ENCODE data around the gene CCDC184.
"Not testable (repeated sequence)": the region's sequence is repeated elsewhere in the genome, so short reads cannot be mapped to it uniquely, and the experiment has no call there.

Gene CCDC184

DNA sequence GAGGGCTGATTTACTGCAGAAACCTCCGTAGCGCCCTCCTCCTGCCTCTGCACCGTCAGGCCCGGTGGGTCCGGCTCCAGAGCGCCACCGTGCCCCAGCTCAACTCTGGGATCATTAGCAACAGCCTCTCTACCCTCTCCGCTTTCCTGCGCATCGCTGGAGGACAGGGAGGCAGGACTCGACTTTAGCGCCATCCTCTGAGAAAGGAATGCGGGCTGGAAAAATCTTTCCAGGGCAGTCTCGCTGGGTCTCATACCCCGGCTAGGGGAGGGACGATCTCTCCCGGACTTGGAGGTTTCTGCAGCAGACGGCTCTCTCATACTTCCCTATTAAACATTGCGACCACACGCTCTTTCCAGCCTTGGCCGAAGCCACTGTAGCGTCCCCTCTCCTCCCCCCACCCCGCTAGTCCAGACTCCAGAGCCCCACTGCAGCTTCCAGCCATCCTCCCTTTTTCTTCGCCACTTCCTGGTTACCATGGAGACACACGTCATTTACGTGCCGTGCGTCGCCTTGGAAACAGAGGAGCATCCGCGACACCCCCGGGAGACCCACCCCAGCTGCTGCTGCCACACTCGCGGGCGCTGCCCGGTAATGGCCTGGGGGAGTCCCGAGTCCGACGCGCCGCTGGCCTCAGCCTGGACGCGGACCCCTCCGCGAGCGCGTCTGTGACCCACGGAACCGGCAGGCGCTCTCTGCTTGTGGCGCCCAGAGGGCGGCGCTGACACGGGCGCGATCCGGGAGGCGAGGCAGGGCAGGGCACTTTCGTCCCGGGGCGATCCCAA lies at the start of gene CCDC184:
TSS of gene CCDC184 (plus strand) at position 554 of the 785 bp plus-strand sequence. CDS start 479 bp downstream, outside the sequence.
- DNase-seq, result peak; percentile 88

DNA sequence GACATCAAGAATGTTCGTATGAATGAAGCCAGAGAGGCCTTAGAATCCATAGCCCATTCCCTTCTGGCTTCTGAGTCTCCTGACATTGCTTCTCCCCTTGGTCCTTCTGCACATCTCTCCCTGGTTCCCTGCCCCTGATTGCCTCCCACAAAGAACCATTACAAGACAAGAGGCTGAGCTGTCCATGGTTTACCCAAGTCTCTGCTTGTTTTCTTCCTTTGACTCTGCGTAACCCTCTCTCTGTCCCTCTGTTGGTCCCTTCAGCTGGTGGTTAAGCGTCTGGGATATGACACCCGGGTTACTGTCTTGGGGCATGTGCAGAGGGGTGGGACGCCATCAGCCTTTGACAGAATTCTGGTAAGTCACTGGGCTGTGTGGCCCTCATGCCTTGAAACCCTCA lies 48.4 kb upstream of the CCDC184 start:
- DNase-seq, result no peak

DNA sequence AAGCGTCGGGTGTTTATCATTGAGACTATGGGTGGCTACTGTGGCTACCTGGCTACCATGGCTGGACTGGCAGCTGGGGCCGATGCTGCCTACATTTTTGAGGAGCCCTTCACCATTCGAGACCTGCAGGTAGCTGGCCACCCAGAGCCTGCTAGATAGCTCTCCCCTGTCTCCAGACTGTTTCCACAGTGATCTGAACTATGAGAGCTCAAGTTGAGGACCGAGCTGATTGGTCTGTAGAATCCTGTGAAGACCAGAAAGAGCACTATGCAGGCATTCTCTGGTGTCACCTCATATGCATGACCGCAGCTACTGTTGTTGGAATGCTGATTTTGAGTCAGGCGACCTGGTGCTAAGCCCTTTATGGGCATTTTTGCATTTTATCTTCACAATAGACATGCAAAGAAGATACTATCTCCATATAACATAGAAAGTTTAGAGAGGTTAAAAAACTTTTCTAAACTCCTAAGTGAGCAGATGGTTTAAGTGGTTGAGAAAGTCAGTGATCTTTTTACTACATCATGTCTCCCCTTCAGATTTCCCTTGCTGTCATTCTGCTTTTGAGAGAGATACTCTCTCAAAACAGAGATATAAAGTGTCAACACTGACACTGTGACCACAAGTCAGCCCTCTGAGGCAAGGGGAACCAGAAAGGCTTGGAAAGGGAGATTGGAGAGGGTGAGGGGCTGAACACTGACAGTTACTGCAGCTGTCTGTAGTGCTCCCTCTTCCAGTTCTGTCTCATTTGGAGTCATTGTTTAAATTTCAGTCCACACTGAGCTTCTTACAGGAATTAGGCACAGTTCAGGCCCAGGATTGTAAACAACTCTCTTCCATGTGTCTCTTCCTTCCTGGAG lies 40.4 kb upstream of the CCDC184 start:
- DNase-seq, result no peak

DNA sequence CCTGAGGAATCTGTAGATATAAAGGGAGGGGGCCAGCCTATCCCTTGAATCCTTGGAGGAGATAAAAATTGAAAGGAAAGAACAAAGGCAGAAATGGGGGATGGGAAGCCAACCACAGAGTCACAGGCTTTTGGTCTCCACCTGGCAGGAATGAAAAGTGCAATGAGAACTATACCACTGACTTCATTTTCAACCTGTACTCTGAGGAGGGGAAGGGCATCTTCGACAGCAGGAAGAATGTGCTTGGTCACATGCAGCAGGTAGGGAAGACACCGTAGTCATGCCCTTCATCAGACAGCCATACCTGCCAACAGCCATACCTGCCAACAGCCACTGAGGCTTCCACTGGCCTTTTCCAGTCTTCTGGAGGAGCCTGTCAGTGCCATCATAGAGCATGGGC lies 39.5 kb upstream of the CCDC184 start:
- no peak for DNase-seq

DNA sequence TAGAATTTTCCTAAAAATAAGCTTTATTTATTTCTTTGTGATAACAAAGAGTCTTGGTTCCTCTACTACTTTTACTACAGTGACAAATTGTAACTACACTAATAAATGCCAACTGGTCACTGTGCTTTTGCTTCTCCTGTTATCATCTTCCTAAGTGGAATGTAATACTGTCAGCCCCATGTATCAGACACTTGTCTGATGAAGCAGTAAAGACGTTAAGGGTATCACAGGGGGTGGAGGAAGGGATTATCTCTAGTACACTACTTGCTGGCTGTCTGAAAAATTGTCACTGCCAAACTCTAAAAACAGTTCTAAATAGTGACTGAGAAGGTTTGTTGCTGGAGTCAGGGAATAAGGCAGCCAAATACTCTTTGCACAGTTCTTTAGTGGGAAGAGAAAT lies 37.5 kb upstream of the CCDC184 start:
- no peak for DNase-seq

DNA sequence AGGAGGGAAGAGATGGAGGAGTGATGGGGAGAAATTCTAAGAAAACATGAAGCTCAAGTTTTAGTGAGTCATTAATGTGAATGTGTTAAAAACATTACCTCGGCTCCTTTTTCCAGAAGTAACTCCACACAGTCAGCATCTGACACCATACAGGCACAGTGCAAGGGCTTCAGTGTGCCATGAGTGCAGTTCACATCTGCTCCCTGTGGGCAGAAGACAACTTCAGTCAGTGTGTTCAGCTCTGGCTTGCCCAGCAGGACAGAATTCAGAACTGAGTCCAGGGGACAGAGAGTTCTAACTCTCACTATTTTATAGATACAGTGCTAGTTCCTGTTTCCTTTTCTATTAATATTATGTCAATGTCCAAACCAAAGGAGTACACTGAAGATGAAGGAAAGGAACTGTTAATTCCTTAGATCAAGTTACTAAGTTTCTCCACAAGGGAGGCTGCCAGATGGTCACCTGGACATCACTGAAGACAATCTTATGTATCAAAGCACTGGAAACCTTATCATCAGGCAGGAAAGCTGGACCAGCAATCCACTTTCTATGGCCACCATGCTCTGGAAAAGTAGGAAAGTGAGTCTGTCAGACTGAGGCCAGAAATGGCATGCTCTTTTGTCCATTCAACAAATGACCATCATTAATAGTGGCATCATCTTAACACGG lies 32.2 kb upstream of the CCDC184 start:
- DNase-seq, result no peak

DNA sequence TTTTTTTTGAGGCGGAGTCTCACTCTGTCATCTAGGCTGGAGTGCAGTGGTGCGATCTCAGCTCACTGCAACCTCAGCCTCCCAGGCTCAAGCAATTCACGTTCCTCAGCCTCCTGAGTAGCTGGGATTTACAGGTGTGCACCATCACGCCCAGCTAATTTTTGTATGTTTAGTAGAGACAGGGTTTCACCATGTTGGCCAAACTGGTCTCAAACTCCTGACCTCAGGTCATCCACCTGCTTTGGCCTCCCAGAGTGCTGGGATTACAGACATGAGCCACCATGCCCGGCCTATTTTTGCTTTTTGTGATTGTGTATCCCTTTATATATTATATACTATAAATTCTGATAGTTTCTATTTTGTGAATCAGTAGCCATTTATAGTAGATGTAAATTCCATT lies 27.7 kb upstream of the CCDC184 start:
- not testable (repeated sequence) for DNase-seq

DNA sequence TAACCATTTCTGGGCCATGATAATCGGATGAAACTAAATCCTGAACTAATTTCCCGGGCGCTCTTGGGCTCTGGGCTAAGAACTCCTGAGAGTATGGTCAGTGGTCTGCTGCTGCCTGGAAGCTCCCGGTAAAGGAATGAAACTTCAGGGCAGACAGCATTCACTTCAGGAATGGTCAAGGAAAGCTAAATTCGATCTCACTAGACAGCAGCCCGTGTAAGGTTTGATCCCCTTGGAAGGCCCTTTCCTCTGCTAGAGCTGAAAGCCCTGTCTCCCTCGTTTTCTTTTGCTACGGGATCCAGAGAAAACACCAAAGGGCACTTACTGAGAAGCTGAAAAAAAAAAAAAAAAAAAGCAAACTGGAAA lies 26.8 kb upstream of the CCDC184 start:
- no peak for DNase-seq

DNA sequence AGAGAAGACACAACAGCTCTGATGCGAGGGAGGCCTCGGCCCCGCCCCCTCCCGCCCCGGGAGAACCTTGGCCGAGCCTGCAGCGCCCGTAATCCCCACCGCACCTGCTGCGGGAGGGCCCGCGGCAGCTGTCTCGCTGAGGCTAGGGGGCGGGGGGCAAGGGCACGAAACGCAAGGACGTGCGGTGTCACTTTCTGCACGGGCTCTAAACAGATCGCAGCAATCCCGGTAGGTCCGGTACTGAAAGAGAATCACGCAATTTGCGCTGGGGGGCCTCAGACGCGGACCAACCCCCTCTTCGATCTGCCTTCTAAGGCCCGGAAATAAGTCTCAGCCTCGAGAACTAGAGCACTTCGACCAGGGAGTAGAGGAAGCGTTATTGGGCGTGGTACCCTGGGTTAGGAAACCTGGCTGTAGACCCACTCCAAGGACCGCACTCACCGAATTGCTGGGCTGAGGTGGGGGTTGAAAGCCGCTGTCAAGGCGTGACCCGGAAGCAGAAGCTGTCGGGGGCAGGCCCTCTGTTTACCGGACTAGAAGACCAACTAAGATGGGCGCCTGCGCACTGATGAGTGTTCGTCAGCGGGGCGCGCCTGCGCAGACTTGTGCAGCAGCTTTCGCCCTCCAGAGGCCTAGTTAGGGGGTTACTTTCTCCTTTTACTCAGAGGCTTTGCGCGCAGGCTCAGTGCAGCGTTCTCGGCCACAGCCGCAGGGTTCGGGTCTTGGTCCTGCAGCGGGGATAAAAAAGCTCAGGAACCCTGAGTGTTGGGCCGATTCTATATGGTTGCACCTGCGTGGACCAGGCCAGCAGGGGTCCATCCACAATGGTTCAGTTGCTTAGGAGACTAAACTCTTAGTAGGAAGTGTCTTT lies 26.2 kb upstream of the CCDC184 start, which contains the start of gene ASB8:
TSS of gene ASB8 (minus strand) at position 498 of the 871 bp plus-strand sequence. CDS start 4,019 bp downstream, outside the sequence.
- peak; percentile 100 for DNase-seq

DNA sequence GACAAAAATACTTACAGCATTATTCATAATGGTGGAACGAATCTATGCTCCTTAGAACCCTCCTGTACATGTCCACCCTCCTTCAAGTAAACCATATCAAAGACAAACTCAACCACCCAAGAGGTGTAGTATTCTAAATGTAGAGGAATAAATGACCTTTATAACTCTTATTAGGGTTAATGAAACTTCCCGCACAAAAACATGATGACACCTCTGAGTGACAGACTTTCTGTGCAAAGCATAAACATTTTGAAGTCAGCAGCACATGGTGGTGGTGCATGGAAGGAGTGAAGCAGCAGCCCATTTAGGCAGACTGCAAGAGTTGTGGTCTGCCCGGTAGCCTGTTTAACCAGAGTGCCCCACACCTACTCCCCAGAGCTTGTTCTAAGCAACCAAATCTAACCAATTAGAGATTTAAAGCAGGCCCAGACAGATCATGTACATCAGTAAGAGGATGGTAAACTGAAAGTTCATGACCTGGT lies 25.5 kb upstream of the CCDC184 start:
- DNase-seq, result no peak

DNA sequence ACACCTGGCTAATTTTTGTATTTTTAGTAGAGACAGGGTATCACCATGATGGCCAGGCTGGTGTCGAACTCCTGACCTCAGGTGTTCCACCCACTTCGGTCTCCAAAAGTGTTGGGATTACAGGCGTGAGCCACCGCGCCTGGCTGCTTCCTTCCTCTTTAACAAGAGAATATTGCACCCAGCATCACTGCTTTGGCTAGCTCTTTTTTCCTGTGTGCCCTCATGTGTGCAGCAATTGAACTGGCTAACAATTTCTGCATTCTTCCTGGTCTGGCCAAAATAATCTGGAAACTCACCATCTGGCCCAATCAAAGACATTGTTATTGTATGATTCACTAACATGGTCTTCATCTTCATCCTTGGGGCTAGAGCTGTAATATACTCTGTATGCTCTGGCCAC lies 23.4 kb upstream of the CCDC184 start:
- no peak for DNase-seq

DNA sequence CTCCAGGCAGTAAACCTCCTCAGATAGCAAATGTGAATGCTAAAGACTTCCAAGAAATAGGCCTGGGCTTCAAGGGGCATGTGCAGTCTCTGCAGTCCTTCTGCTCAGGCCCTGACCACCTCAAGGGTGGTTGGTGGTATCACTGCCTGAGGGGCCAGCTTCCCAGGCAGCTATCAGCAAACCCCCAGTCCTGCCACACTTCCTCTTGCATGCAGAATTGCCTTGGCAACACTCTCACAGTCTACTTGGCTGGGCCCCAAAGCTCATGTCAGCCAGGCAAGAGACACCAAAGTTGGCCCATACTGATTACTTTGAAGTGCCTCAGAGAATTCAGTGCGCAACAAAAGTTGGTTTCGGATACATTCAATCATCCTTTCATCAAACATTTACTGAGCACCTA lies 22.6 kb upstream of the CCDC184 start:
- no peak for DNase-seq

DNA sequence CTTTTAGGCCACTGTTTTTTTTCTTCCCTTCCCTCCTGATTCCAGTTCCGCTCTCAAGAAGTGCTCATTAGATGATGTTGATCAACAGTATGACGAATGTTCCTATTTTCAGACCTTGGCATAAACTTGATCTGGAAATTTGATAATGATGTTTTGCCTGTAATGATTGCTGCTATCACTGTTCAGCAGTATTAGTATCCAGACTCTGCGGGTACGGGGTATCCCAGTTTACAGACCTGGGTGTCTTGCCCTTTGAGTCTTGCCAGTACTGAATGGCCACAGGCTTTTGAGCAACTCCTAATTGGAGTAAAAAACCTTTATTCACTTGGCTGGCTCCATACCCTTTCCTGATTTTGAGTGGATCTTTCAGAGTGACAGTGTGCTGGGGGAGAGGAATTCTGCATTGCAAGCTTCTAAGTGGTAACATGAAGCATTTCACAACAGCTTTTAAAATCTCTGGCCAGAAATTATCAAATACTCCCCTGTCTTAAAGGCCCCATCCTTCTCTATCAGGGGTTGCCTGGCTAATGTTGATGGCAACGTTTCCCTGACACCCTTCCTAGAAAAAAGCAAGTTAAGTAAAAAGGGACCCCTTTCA lies 20.2 kb upstream of the CCDC184 start:
- no peak for DNase-seq

DNA sequence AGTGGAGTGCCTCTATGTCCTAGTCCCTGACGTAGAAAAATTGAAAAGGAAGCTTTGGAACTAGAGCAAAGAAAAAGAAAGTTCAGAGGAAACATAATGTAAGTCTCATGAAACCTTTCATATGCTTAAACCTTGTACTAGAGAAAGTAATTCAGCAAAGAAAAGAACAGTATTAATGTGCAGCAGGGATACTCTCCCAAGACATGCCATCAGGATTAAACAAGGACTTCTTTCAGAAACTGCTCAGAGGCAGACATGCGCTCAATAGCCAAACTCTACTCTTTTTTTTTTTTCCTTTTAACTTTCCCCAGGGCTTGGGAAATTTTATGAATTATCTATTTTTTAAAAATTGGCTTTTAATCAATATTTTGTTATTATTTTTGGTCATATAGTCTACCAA lies 19.0 kb upstream of the CCDC184 start:
- no peak for DNase-seq

DNA sequence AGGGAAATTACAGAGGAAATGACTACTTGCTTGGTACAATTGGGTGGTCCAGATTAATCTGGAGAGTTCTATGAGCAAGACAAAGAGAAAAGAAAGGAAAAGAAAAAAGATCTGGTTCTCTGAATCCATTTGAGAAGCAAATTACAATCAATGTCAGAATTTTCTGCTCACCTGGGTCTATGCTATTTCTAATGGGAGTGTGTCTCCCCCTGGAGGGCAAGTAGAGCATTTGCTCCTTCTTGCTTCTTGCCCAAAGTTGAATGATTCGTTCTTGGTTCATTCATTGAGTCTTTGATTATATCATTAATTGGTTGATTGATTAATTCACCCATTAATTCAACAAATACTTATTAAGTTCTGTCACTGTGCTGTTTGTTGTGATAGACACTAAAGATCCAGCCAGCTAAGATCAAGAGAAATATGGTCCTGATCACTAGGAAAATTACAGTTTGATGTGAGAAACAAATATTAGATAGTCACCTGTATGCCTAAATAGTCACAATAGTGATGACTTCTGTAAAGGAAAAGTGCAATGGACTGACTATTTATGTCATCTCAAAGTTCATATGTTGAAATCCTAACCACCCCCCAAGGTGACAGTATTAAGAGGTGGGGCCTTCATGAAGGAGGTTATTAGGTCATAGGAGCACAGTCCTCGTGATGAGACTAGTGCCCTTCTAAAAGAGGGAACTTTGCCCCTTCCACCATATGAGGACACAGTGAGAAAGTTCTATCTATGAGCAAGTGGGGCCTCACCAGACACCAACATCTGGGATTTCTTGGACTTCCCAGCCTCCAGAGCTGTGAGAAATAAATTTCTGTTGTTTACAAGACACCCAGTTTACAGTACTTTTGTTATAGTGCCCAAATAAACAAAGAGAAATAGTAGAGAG lies 18.1 kb upstream of the CCDC184 start:
- DNase-seq, result peak; percentile 62

DNA sequence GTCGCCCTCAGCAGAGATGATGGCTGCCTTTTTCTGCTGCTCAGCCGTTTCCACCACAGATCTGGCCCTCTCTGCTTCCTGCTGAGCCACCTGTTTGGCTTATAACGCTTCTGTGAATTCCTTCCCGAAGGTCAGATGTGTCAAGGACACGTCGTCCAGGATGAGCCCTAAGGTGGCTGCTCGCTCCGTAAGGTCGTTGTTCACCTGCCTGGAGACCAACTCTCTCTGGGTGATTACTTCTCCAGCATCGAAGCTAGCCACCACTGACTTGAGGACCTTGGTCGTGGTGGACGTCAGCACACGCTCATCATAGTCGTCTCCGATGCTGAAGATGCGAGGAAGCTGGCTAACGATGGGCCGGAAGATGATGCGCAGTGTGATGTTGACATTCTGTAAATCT lies 14.4 kb upstream of the CCDC184 start:
- no peak for DNase-seq

DNA sequence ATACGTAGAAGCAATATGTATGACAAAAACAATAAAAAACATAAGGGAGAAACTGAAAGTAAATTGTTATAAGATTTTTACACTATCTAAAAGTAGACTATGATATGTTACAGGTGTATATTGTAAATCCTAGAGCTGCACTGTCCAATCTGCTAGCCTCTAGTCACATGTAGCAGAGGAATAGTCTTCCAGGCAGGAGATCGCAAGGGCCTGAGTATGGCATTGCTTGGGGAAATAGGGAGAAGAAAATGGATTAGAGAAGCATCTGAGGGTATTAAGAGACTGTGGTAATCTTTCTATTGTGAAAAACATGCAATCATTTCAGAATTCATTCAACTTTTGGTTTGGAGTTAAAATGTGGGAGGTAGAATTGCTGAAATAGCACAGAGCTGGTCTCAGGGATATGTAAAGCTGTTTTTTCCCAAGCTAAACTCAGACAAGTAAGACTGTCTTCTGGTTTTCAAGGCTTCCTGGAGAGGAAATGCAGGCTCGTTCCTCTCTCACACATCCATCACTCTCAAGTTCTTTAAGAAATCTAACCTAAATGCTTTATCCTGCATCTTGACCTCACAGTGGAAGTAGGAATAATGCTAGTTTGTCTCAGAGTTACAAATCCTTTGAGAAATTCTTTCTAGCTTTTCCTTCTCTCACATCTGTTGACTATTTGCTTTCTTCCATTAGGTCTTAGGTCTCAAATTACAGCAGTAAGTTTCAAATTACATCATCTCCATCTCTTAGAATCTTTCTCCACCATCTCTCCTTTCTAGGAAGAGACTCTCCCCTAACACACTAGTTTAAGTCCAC lies 7.6 kb upstream of the CCDC184 start:
- no peak for DNase-seq

DNA sequence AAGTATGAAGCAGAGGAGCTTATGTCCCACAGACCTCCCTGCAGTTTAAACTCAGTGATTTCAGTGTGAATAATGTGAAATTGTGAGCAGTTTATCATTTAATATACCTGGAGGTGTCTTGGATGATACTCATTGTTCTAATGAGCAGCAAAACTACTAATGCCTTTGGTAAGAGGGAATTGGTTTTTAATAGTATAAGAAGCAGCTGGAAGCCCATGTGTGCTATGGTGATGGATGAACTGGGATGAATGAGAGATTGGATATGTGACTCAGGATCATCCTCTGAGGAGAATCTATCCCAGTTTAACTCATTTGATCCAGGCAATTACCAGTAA lies 7.1 kb upstream of the CCDC184 start:
- no peak for DNase-seq

DNA sequence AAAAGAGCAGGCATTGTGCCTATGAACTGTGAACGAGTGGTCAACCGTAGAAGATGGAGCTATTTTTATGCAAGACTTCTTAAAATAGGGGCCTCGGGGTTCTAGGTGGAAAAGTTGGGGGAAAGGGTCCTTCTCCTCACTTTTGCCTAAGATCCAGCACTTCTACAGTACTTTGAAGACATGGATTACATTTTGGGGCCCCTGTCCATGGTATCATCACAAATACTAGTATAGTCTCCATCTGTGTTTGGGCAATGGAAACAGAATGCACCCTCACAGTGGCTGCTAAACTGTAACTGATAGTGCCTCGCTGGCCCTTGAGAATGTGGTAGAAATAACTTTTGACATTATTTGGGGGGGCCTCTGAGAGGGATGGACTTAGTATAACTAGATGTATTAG lies 5.5 kb upstream of the CCDC184 start:
- DNase-seq, result no peak

DNA sequence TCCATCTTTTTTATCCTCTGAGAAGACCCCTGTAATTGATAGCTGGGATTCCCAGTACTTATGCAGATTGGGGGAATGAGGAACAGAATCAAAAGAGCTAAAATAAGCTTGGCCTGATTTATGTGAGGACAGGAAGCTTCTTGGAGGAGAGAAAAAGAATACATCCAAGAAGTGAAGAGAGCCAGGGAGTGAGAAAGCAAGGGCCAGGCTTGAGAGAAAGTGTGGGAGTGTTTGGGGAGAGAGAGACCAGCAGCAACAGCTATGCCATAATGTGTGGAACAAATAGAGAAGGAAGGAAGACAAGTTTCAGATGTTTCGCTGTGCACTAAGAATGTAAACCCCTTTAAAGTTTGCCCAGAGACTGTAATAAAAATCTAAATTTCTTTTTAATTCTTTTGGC lies 4.0 kb upstream of the CCDC184 start:
- no peak for DNase-seq
